HG02870 (cell line): Measurements from ENCODE around the gene PTPRN2.

ENCODE experiments used
- ATAC-seq: cut with Tn5 transposase; IDR thresholded peaks from one replicate; pipeline ENCODE4 v1.9.1; 2021; ENCODE audit warnings: mild to moderate bottlenecking, moderate library complexity; ENCODE audit not compliant: unreplicated experiment

PTPRN2 gene

GRCh38 chr7:158603773-158604755 is 16.4 kb upstream of the PTPRN2 start:
- peak; percentile 39 for ATAC-seq

- peak; percentile 76 for ATAC-seq
Observed at GRCh38 chr7:158602905-158603772, 15.5 kb upstream of the PTPRN2 start.

- no peak for ATAC-seq
Observed at GRCh38 chr7:158602041-158602440, 14.4 kb upstream of the PTPRN2 start.

- no peak for ATAC-seq
Observed at GRCh38 chr7:158601090-158601489, 13.5 kb upstream of the PTPRN2 start.

- no peak for ATAC-seq
Observed at GRCh38 chr7:158596745-158597144, 9.1 kb upstream of the PTPRN2 start.

- no peak for ATAC-seq
Observed at GRCh38 chr7:158596309-158596708, 8.7 kb upstream of the PTPRN2 start.

- ATAC-seq, result no peak
Observed at GRCh38 chr7:158595068-158595467, 7.4 kb upstream of the PTPRN2 start.

- ATAC-seq, result no peak
Observed at GRCh38 chr7:158592541-158592940, 4.9 kb upstream of the PTPRN2 start.

- ATAC-seq, result no peak
Observed at GRCh38 chr7:158591944-158592343, 4.3 kb upstream of the PTPRN2 start.

- ATAC-seq, result no peak
Observed at GRCh38 chr7:158590181-158590530, 2.5 kb upstream of the PTPRN2 start.

GRCh38 chr7:158589653-158590052 is 2.0 kb upstream of the PTPRN2 start:
- ATAC-seq, result no peak

- ATAC-seq, result no peak
Observed at GRCh38 chr7:158588878-158589442, 1.3 kb upstream of the PTPRN2 start.

- ATAC-seq, result no peak
Observed at GRCh38 chr7:158588085-158588877, 658 bp upstream of the PTPRN2 start.

GRCh38 chr7:158586499-158587161 is 993 bp downstream of the PTPRN2 start:
- ATAC-seq, result no peak

- ATAC-seq, result no peak
Observed at GRCh38 chr7:158585721-158586498, 1.7 kb downstream of the PTPRN2 start.

GRCh38 chr7:158584407-158584806 is 3.2 kb downstream of the PTPRN2 start:
- no peak for ATAC-seq

- no peak for ATAC-seq
Observed at GRCh38 chr7:158583810-158584209, 3.8 kb downstream of the PTPRN2 start.

- no peak for ATAC-seq
Observed at GRCh38 chr7:158583143-158583542, 4.5 kb downstream of the PTPRN2 start.

- no peak for ATAC-seq
Observed at GRCh38 chr7:158582089-158582456, 5.5 kb downstream of the PTPRN2 start.
